Activated CD8-positive, alpha-beta memory T cell treated with anti-CD3 and anti-CD28 coated beads, Interleukin-2, amount 50 U/mL, for 24 hours (primary cell): ENCODE measurements around the gene C8A.

Experiments
- DNase-seq: peaks from one replicate; pipeline ENCODE4 v3.0.0-alpha.2; 2020; ENCODE audit errors: extremely low read depth

Gene C8A

GRCh38 chr1:56925193-56925592 is 70.6 kb downstream of the C8A start:
- DNase-seq = no peak

- no peak for DNase-seq
These were observed 72.6 kb downstream of the C8A start for GRCh38 chr1:56927171-56927570.

- DNase-seq = no peak
These were observed 73.4 kb downstream of the C8A start for GRCh38 chr1:56927986-56928385.

- no peak for DNase-seq
These were observed 74.9 kb downstream of the C8A start for GRCh38 chr1:56929492-56929891.

- no peak for DNase-seq
These were observed 76.6 kb downstream of the C8A start for GRCh38 chr1:56931211-56931610.

GRCh38 chr1:56931686-56932085 is 77.1 kb downstream of the C8A start:
- no peak for DNase-seq

GRCh38 chr1:56933161-56933560 is 78.6 kb downstream of the C8A start:
- DNase-seq = no peak

- no peak for DNase-seq
These were observed 79.0 kb downstream of the C8A start for GRCh38 chr1:56933606-56934005.

- no peak for DNase-seq
These were observed 79.9 kb downstream of the C8A start for GRCh38 chr1:56934430-56935060.

GRCh38 chr1:56938646-56939045 is 84.0 kb downstream of the C8A start:
- DNase-seq = no peak

- DNase-seq = no peak
These were observed 84.6 kb downstream of the C8A start for GRCh38 chr1:56939209-56939608.

GRCh38 chr1:56940039-56940438 is 85.4 kb downstream of the C8A start:
- DNase-seq = no peak

- no peak for DNase-seq
These were observed 93.9 kb downstream of the C8A start for GRCh38 chr1:56948403-56949023.

- no peak for DNase-seq
These were observed 97.9 kb downstream of the C8A start for GRCh38 chr1:56952501-56952900.

- DNase-seq = no peak
These were observed 98.8 kb downstream of the C8A start for GRCh38 chr1:56953386-56953785.

- DNase-seq = no peak
These were observed 100.1 kb downstream of the C8A start for GRCh38 chr1:56954664-56955063.

- no peak for DNase-seq
These were observed 103.3 kb downstream of the C8A start for GRCh38 chr1:56957931-56958330.

GRCh38 chr1:56958526-56958925 is 103.9 kb downstream of the C8A start:
- DNase-seq = no peak

GRCh38 chr1:56961426-56961825 is 106.8 kb downstream of the C8A start:
- no peak for DNase-seq

- DNase-seq = no peak
These were observed 109.1 kb downstream of the C8A start for GRCh38 chr1:56963667-56964066.

- DNase-seq = no peak
These were observed 109.9 kb downstream of the C8A start for GRCh38 chr1:56964349-56965017.

GRCh38 chr1:56965191-56965590 is 110.6 kb downstream of the C8A start:
- no peak for DNase-seq

GRCh38 chr1:56965916-56966697 is 111.5 kb downstream of the C8A start, which contains the start of gene C8B:
C8B (minus strand) TSS chr1:56966015; CDS start chr1:56965948, 67 bp downstream.
- DNase-seq = no peak
